ENCODE data around the gene FAT3.

The FAT3 gene

DNA sequence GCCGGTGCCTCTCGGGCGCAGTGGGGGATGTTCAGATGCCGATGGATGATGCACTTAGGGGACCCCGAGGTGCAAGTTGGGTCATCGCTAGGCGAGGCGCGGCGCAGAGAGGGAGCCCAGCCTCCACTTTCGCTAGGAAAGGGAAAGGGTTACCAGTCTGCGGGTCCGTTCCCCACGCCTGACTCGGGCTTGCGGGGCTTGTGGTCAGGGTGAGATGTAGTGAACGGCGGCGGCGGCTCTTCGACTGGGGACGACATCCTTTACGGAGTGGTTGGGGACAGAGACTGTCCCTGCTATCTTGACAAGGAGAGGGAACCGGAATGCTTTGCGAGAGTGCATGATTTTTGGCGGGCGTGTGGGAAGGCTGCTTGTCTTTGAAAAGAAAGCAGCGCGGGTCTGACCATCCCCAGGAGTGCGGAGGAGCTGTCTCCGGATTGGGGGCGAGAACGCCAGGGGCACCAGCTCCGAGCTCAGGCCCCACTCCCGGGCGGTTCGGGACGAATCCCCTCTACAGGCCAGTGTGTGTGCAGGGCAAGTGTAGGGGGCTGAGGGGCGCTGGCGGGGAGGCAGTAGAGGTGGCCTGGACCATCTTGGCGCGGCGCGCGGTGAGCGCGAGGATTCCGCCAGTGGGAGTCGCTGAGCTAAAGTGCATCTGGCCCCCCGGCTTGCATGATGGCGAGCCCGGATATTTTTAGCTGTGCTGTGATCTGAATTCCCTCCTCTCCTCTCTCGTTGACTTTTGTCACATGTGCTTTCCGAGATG is 1.1 kb downstream of the FAT3 start:
- Mint-ChIP-seq H3K9me3 (peaks cover 5% of the 10 kb centered on the region), H3K4me3 (peak overlapping the region; percentile 96), H3K4me1 (peaks cover 64% of the 10 kb centered on the region), H3K36me3 (ENCODE audit: low read depth) (peaks cover under 1% of the 10 kb centered on the region), H3K27me3 (ENCODE audit: low read depth, poor library complexity) (peaks cover 11% of the 10 kb centered on the region), H3K27ac (peak overlapping the region; percentile 98)
- peak; percentile 68 for DNase-seq
- TF ChIP-seq, protein P1, sequence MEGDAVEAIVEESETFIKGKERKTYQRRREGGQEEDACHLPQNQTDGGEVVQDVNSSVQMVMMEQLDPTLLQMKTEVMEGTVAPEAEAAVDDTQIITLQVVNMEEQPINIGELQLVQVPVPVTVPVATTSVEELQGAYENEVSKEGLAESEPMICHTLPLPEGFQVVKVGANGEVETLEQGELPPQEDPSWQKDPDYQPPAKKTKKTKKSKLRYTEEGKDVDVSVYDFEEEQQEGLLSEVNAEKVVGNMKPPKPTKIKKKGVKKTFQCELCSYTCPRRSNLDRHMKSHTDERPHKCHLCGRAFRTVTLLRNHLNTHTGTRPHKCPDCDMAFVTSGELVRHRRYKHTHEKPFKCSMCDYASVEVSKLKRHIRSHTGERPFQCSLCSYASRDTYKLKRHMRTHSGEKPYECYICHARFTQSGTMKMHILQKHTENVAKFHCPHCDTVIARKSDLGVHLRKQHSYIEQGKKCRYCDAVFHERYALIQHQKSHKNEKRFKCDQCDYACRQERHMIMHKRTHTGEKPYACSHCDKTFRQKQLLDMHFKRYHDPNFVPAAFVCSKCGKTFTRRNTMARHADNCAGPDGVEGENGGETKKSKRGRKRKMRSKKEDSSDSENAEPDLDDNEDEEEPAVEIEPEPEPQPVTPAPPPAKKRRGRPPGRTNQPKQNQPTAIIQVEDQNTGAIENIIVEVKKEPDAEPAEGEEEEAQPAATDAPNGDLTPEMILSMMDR (IDR thresholded peaks at IDR 0.05) = no peak

- TF ChIP-seq, protein P1 (IDR thresholded peaks at IDR 0.05) = no peak
- peak; percentile 75 for DNase-seq
- H3K4me3 Mint-ChIP-seq = peak overlapping the region; percentile 96
- no peak overlapping the region for H3K27ac Mint-ChIP-seq
- H3K4me1 Mint-ChIP-seq = peaks cover 65% of the 10 kb centered on the region
- H3K27me3 Mint-ChIP-seq (ENCODE audit: low read depth, poor library complexity) = peaks cover 11% of the 10 kb centered on the region
- H3K36me3 Mint-ChIP-seq (ENCODE audit: low read depth) = no peaks in the 10 kb centered on the region
- peaks cover 3% of the 10 kb centered on the region for H3K9me3 Mint-ChIP-seq
These were observed 2.0 kb downstream of the FAT3 start for GRCh38 chr11:92226331-92227229.

GRCh38 chr11:92227230-92227814 is 2.7 kb downstream of the FAT3 start:
- Mint-ChIP-seq H3K27me3 (ENCODE audit: low read depth, poor library complexity) (peaks cover 8% of the 10 kb centered on the region), H3K27ac (peak overlapping the region; percentile 95), H3K4me1 (peaks cover 67% of the 10 kb centered on the region), H3K9me3 (no peaks in the 10 kb centered on the region), H3K4me3 (peak overlapping the region; percentile 96), H3K36me3 (ENCODE audit: low read depth) (no peaks in the 10 kb centered on the region)
- TF ChIP-seq, protein P1 (IDR thresholded peaks at IDR 0.05) = no peak
- DNase-seq = no peak

- Mint-ChIP-seq H3K27ac (peak overlapping the region; percentile 21), H3K27me3 (ENCODE audit: low read depth, poor library complexity) (peaks cover 6% of the 10 kb centered on the region), H3K9me3 (no peaks in the 10 kb centered on the region), H3K4me3 (peak overlapping the region; percentile 96), H3K36me3 (ENCODE audit: low read depth) (no peaks in the 10 kb centered on the region), H3K4me1 (peaks cover 58% of the 10 kb centered on the region)
- no peak for DNase-seq
- TF ChIP-seq, protein P1 (IDR thresholded peaks at IDR 0.05) = no peak
These were observed 3.6 kb downstream of the FAT3 start for GRCh38 chr11:92227959-92228935.

DNA sequence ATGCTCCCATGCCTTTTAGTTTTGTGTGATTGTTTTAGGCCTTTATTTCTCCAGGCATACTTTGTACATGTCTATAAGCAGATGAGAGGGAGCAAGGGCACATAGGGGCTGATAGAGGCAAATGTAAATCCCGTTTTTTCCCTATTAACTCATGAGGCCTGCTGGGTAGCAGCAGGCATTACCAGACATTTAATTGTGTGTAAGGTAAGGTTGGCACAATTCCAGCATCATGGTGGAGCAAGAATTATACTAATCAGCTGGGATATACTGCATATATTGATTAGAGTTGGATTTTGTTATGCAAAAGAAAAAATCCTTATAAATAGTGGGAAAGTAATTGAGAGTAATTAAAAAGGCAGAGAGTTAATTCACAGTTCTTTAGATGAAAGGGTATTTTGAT is 12.2 kb downstream of the FAT3 start:
- Mint-ChIP-seq H3K27ac (no peak overlapping the region), H3K27me3 (ENCODE audit: low read depth, poor library complexity) (no peaks in the 10 kb centered on the region), H3K4me1 (peaks cover 58% of the 10 kb centered on the region), H3K9me3 (no peaks in the 10 kb centered on the region), H3K36me3 (ENCODE audit: low read depth) (peaks cover 10% of the 10 kb centered on the region), H3K4me3 (no peak overlapping the region)
- TF ChIP-seq, protein P1 (IDR thresholded peaks at IDR 0.05) = no peak
- DNase-seq = no peak
